WTC11 (cell line): Measurements from ENCODE around the gene PSMF1. TPM values are rescaled to one million over a fixed set of nuclear protein-coding genes. Genes with fewer than 3 reads are reported as not detected.

ENCODE experiments used
- ATAC-seq: fragments of 200-7000 bp; cut with Tn5 transposase; 2 replicates; pipeline ENCODE4 v1.10.0; 2021; ENCODE audit warnings: mild to moderate bottlenecking, moderate library complexity
- CTCF ChIA-PET: fragments of 300-600 bp; sonication (Branson Sonifier 250); formaldehyde crosslinking; loops from one replicate; lab custom pipeline; 2021; ENCODE audit warnings: antibody characterized with exemption; lab: Charles Lee
- POLR2A ChIA-PET: fragments of 350-600 bp; sonication (Branson Sonifier 250); formaldehyde crosslinking; loops from one replicate; lab custom pipeline; 2021; ENCODE audit warnings: antibody characterized with exemption; lab: Charles Lee
- DNase-seq: peaks from one replicate; pipeline ENCODE4 v3.0.0; 2021; ENCODE audit warnings: low spot score
- H3K27ac Mint-ChIP-seq: 2 replicates; pipeline ENCODE4 v1.8.0; 2021; ENCODE audit warnings: mixed read lengths
- H3K27me3 Mint-ChIP-seq: 2 replicates; pipeline ENCODE4 v1.8.0; 2021; ENCODE audit warnings: low read depth, mild to moderate bottlenecking, moderate library complexity, mixed read lengths
- H3K36me3 Mint-ChIP-seq: 2 replicates; pipeline ENCODE4 v1.8.0; 2021; ENCODE audit warnings: mixed read lengths
- H3K4me1 Mint-ChIP-seq: 2 replicates; pipeline ENCODE4 v1.8.0; 2022; ENCODE audit warnings: mixed read lengths
- H3K4me3 Mint-ChIP-seq: 2 replicates; pipeline ENCODE4 v1.8.0; 2021; ENCODE audit warnings: mild to moderate bottlenecking, moderate library complexity, mixed read lengths
- H3K9me3 Mint-ChIP-seq: 2 replicates; pipeline ENCODE4 v1.8.0; 2021; ENCODE audit warnings: mixed read lengths
- AFF4 ChIP-seq: sonication (generic); formaldehyde crosslinking; IDR thresholded peaks from 2 replicates; pipeline ENCODE4 v1.8.1; 2023; ENCODE audit warnings: mild to moderate bottlenecking, missing genetic modification reagents, borderline replicate concordance
- CBFB ChIP-seq: sonication (generic); formaldehyde crosslinking; IDR thresholded peaks from 2 replicates; pipeline ENCODE4 v1.8.1; 2022; ENCODE audit warnings: mild to moderate bottlenecking, low read depth, missing genetic modification reagents
- CDX4 ChIP-seq: fragments of 250-450 bp; sonication (Bioruptor Pico); IDR thresholded peaks from 2 replicates; pipeline ENCODE4 v1.9.0; 2021; ENCODE audit warnings: moderate library complexity, mild to moderate bottlenecking, inconsistent platforms, borderline replicate concordance
- E2F1 ChIP-seq: sonication (generic); formaldehyde crosslinking; IDR thresholded peaks from 2 replicates; pipeline ENCODE4 v1.8.0; 2022; ENCODE audit warnings: mild to moderate bottlenecking, missing genetic modification reagents
- ERG ChIP-seq: fragments of 250-450 bp; sonication (Bioruptor Pico); IDR thresholded peaks from 2 replicates; pipeline ENCODE4 v1.8.0; 2021; ENCODE audit warnings: mild to moderate bottlenecking
- FOXK1 ChIP-seq: sonication (generic); formaldehyde crosslinking; IDR thresholded peaks from 2 replicates; pipeline ENCODE4 v1.8.0; 2022; ENCODE audit warnings: mild to moderate bottlenecking, moderate library complexity, missing genetic modification reagents
- HMGA2 ChIP-seq: fragments of 250-450 bp; sonication (Bioruptor Pico); IDR thresholded peaks from 2 replicates; pipeline ENCODE4 v1.4.0; 2021; ENCODE audit warnings: mild to moderate bottlenecking, moderate library complexity
- IRF2 ChIP-seq: sonication (generic); formaldehyde crosslinking; IDR thresholded peaks from 2 replicates; pipeline ENCODE4 v1.8.0; 2022; ENCODE audit warnings: low read depth, missing genetic modification reagents, borderline replicate concordance
- JAZF1 ChIP-seq: fragments of 250-450 bp; sonication (Bioruptor Pico); IDR thresholded peaks from 2 replicates; pipeline ENCODE4 v1.9.0; 2021; ENCODE audit warnings: moderate library complexity, mild to moderate bottlenecking, inconsistent platforms
- MAX ChIP-seq: sonication (generic); formaldehyde crosslinking; IDR thresholded peaks from 2 replicates; pipeline ENCODE4 v1.8.0; 2022; ENCODE audit warnings: mild to moderate bottlenecking, missing genetic modification reagents
- NFYB ChIP-seq: sonication (generic); formaldehyde crosslinking; conservative IDR thresholded peaks from 2 replicates; pipeline ENCODE4 v1.8.0; 2022; ENCODE audit warnings: low read depth, missing genetic modification reagents
- NR1H2 ChIP-seq: sonication (generic); formaldehyde crosslinking; IDR thresholded peaks from 2 replicates; pipeline ENCODE4 v1.9.0; 2021; ENCODE audit warnings: mild to moderate bottlenecking, moderate library complexity, missing genetic modification reagents
- OVOL2 ChIP-seq: fragments of 250-450 bp; sonication (Bioruptor Pico); IDR thresholded peaks from 2 replicates; pipeline ENCODE4 v1.9.0; 2021; ENCODE audit warnings: mild to moderate bottlenecking, borderline replicate concordance
- PRDM15 ChIP-seq: sonication (generic); formaldehyde crosslinking; IDR thresholded peaks from 2 replicates; pipeline ENCODE4 v1.8.0; 2022; ENCODE audit warnings: missing genetic modification reagents
- SMAD3 ChIP-seq: sonication (generic); formaldehyde crosslinking; IDR thresholded peaks from 2 replicates; pipeline ENCODE4 v1.8.0; 2022; ENCODE audit warnings: missing genetic modification reagents, mild to moderate bottlenecking, borderline replicate concordance
- SMAD4 ChIP-seq: sonication (generic); formaldehyde crosslinking; IDR thresholded peaks from 2 replicates; pipeline ENCODE4 v1.8.0; 2022; ENCODE audit warnings: mild to moderate bottlenecking, missing genetic modification reagents
- SP1 ChIP-seq: sonication (generic); formaldehyde crosslinking; conservative IDR thresholded peaks from 2 replicates; pipeline ENCODE4 v1.8.1; 2022; ENCODE audit warnings: missing genetic modification reagents
- TCF7 ChIP-seq: sonication (generic); formaldehyde crosslinking; IDR thresholded peaks from 2 replicates; pipeline ENCODE4 v1.8.0; 2022; ENCODE audit warnings: mild to moderate bottlenecking, low read depth, missing genetic modification reagents, moderate library complexity
- ZNF396 ChIP-seq: fragments of 250-450 bp; sonication (Bioruptor Pico); IDR thresholded peaks from 2 replicates; pipeline ENCODE4 v1.8.0; 2021; ENCODE audit warnings: mild to moderate bottlenecking, moderate library complexity, borderline replicate concordance
- ZNF425 ChIP-seq: fragments of 250-450 bp; sonication (Bioruptor Pico); conservative IDR thresholded peaks from 2 replicates; pipeline ENCODE4 v1.9.0; 2021; ENCODE audit warnings: mild to moderate bottlenecking
- total RNA-seq: library from RNA; stranded (reverse); gene quantifications from 3 replicates; pipeline ENCODE4 v1.2.3, GENCODE V29; 2021

Gene PSMF1
- total RNA-seq, 1 experiment from 2014 or later = 113 TPM

GRCh38 chr20:1165941-1166340, 47.5 kb downstream of the PSMF1 start (continued):
- TF ChIP-seq TCF7 (CRISPR knock-in tag) = no peak
- no peak for TF ChIP-seq SMAD3 (CRISPR knock-in tag)
- no peak for TF ChIP-seq SP1 (CRISPR knock-in tag)
- TF ChIP-seq NFYB = no peak

- DNase-seq (no peak), ATAC-seq (no peak)
- Mint-ChIP-seq H3K27ac (no peak overlapping the region), H3K4me3 (no peak overlapping the region), H3K4me1 (no peaks in the 10 kb centered on the region), H3K9me3 (no peaks in the 10 kb centered on the region), H3K27me3 (no peaks in the 10 kb centered on the region), H3K36me3 (peaks cover 58% of the 10 kb centered on the region)
- TF ChIP-seq PRDM15 (CRISPR knock-in tag) = no peak
- ChIA-PET POLR2A (no interaction called here), CTCF (no interaction called here)
Observed at GRCh38 chr20:1166948-1167720, 48.7 kb downstream of the PSMF1 start.

GRCh38 chr20:1169224-1169623, 50.8 kb downstream of the PSMF1 start:
- no peak for ATAC-seq
- Mint-ChIP-seq H3K4me1 (no peaks in the 10 kb centered on the region), H3K4me3 (no peak overlapping the region), H3K27ac (no peak overlapping the region), H3K27me3 (no peaks in the 10 kb centered on the region), H3K36me3 (peaks cover 51% of the 10 kb centered on the region), H3K9me3 (no peaks in the 10 kb centered on the region)
- DNase-seq = no peak
- ChIA-PET CTCF (no interaction called here), POLR2A (no interaction called here)
- TF ChIP-seq ZNF425 (CRISPR knock-in tag) (no peak), IRF2 (CRISPR knock-in tag) (no peak), MAX (CRISPR knock-in tag) (no peak), JAZF1 (CRISPR knock-in tag) (no peak), E2F1 (no peak), AFF4 (CRISPR knock-in tag) (no peak), SMAD4 (no peak), NR1H2 (CRISPR knock-in tag) (no peak), HMGA2 (CRISPR knock-in tag) (no peak), CBFB (CRISPR knock-in tag) (no peak), OVOL2 (CRISPR knock-in tag) (no peak), CDX4 (no peak), ZNF396 (CRISPR knock-in tag) (no peak), FOXK1 (CRISPR knock-in tag) (no peak), ERG (CRISPR knock-in tag) (no peak)
